Measurements from ENCODE around the gene LOX. TPM values are rescaled to one million over a fixed set of nuclear protein-coding genes. Genes with fewer than 3 reads are reported as not detected.

The LOX gene
- total and polyA plus RNA-seq, 4 experiments from 2014 or later, result 0.03 TPM; not detected in 3

- no peaks in the 10 kb centered on the region for H3K4me1 Mint-ChIP-seq
- ChIA-PET POLR2A (ENCODE audit: partially characterized antibody) (no interaction called here), CTCF (ENCODE audit: partially characterized antibody) (no interaction called here)
- no peak overlapping the region for H3K4me3 Mint-ChIP-seq
- H3K9me3 Mint-ChIP-seq, result no peaks in the 10 kb centered on the region
- DNase-seq, result no peak
- H3K27ac Mint-ChIP-seq, result peak overlapping the region in 1 of 7 donors; percentile 37
- Histone ChIP-seq H3K27me3 (ENCODE audit: insufficient read depth, low read length) (no peaks in the 10 kb centered on the region), H3K9me3 (ENCODE audit: control insufficient read depth in 1 of 2, low read length in 2 of 2) (no peaks in the 10 kb centered on the region), H3K36me3 (ENCODE audit: insufficient read depth, low read length) (no peaks in the 10 kb centered on the region), H3K4me1 (ENCODE audit: insufficient read depth, low read length) (no peaks in the 10 kb centered on the region), H3K27ac (ENCODE audit: low read depth, low read length) (no peak overlapping the region), H3K4me3 (ENCODE audit: low read length in 2 of 2) (no peak overlapping the region)
- intact Hi-C loops (cut with micrococcal nuclease), result no loop called here
- H3K36me3 Mint-ChIP-seq, result no peaks in the 10 kb centered on the region
- peaks cover 2 to 4% of the 10 kb centered on the region in 2 donors for H3K27me3 Mint-ChIP-seq
These were observed 32.9 kb upstream of the LOX start for GRCh38 chr5:122110987-122111386.

- H3K4me3 ChIP-seq (ENCODE audit: low read length in 2 of 2), result no peak overlapping the region
- Mint-ChIP-seq H3K4me3 (no peak overlapping the region), H3K4me1 (no peaks in the 10 kb centered on the region), H3K36me3 (no peaks in the 10 kb centered on the region), H3K27ac (no peak overlapping the region), H3K9me3 (no peaks in the 10 kb centered on the region), H3K27me3 (peaks cover under 1 to 4% of the 10 kb centered on the region in 2 donors)
- no peak for DNase-seq
- CTCF ChIA-PET (ENCODE audit: partially characterized antibody), result no interaction called here
- intact Hi-C loops (cut with micrococcal nuclease), result no loop called here
- H3K36me3 ChIP-seq (ENCODE audit: insufficient read depth, low read length), result no peaks in the 10 kb centered on the region
- H3K4me1 ChIP-seq (ENCODE audit: insufficient read depth, low read length), result no peaks in the 10 kb centered on the region
- no peak overlapping the region for H3K27ac ChIP-seq (ENCODE audit: low read depth, low read length)
- POLR2A ChIA-PET (ENCODE audit: partially characterized antibody), result no interaction called here
- no peaks in the 10 kb centered on the region for H3K27me3 ChIP-seq (ENCODE audit: insufficient read depth, low read length)
- H3K9me3 ChIP-seq (ENCODE audit: control insufficient read depth in 1 of 2, low read length in 2 of 2), result no peaks in the 10 kb centered on the region
These were observed 29.0 kb upstream of the LOX start for GRCh38 chr5:122107016-122107415.

GRCh38 chr5:122105909-122106308, 27.9 kb upstream of the LOX start:
- CTCF ChIA-PET (ENCODE audit: partially characterized antibody), result no interaction called here
- no peaks in the 10 kb centered on the region for H3K9me3 Mint-ChIP-seq
- H3K4me1 ChIP-seq (ENCODE audit: insufficient read depth, low read length), result no peaks in the 10 kb centered on the region
- no peaks in the 10 kb centered on the region for H3K36me3 Mint-ChIP-seq
- no peaks in the 10 kb centered on the region for H3K4me1 Mint-ChIP-seq
- POLR2A ChIA-PET (ENCODE audit: partially characterized antibody), result no interaction called here
- peaks cover 0 to 4% of the 10 kb centered on the region in 2 donors for H3K27me3 Mint-ChIP-seq
- intact Hi-C loops (cut with micrococcal nuclease), result no loop called here
- no peaks in the 10 kb centered on the region for H3K36me3 ChIP-seq (ENCODE audit: insufficient read depth, low read length)
- DNase-seq, result no peak
- no peaks in the 10 kb centered on the region for H3K9me3 ChIP-seq (ENCODE audit: control insufficient read depth in 1 of 2, low read length in 2 of 2)
- no peak overlapping the region for H3K27ac ChIP-seq (ENCODE audit: low read depth, low read length)
- no peak overlapping the region for H3K4me3 ChIP-seq (ENCODE audit: low read length in 2 of 2)
- no peaks in the 10 kb centered on the region for H3K27me3 ChIP-seq (ENCODE audit: insufficient read depth, low read length)
- H3K4me3 Mint-ChIP-seq, result no peak overlapping the region
- no peak overlapping the region for H3K27ac Mint-ChIP-seq

- ChIA-PET CTCF (ENCODE audit: partially characterized antibody) (no interaction called here), POLR2A (ENCODE audit: partially characterized antibody) (no interaction called here)
- no peaks in the 10 kb centered on the region for H3K27me3 ChIP-seq (ENCODE audit: insufficient read depth, low read length)
- no peak for DNase-seq
- H3K4me3 ChIP-seq (ENCODE audit: low read length in 2 of 2), result no peak overlapping the region
- intact Hi-C loops (cut with micrococcal nuclease), result no loop called here
- H3K27ac ChIP-seq (ENCODE audit: low read depth, low read length), result no peak overlapping the region
- H3K9me3 ChIP-seq (ENCODE audit: control insufficient read depth in 1 of 2, low read length in 2 of 2), result no peaks in the 10 kb centered on the region
- H3K9me3 Mint-ChIP-seq, result no peaks in the 10 kb centered on the region
- no peaks in the 10 kb centered on the region for H3K36me3 Mint-ChIP-seq
- no peak overlapping the region for H3K4me3 Mint-ChIP-seq
- peaks cover 0 to 4% of the 10 kb centered on the region in 2 donors for H3K27me3 Mint-ChIP-seq
- no peaks in the 10 kb centered on the region for H3K4me1 ChIP-seq (ENCODE audit: insufficient read depth, low read length)
- H3K4me1 Mint-ChIP-seq, result no peaks in the 10 kb centered on the region
- H3K36me3 ChIP-seq (ENCODE audit: insufficient read depth, low read length), result no peaks in the 10 kb centered on the region
- no peak overlapping the region for H3K27ac Mint-ChIP-seq
These were observed 24.8 kb upstream of the LOX start for GRCh38 chr5:122102825-122103224.

- Mint-ChIP-seq H3K36me3 (no peaks in the 10 kb centered on the region), H3K4me3 (no peak overlapping the region), H3K4me1 (no peaks in the 10 kb centered on the region), H3K27me3 (peaks cover 0 to 2% of the 10 kb centered on the region in 2 donors), H3K27ac (no peak overlapping the region), H3K9me3 (no peaks in the 10 kb centered on the region)
- Histone ChIP-seq H3K27ac (ENCODE audit: low read depth, low read length) (no peak overlapping the region), H3K4me1 (ENCODE audit: insufficient read depth, low read length) (no peaks in the 10 kb centered on the region), H3K4me3 (ENCODE audit: low read length in 2 of 2) (no peak overlapping the region), H3K9me3 (ENCODE audit: control insufficient read depth in 1 of 2, low read length in 2 of 2) (no peaks in the 10 kb centered on the region), H3K27me3 (ENCODE audit: insufficient read depth, low read length) (no peaks in the 10 kb centered on the region), H3K36me3 (ENCODE audit: insufficient read depth, low read length) (no peaks in the 10 kb centered on the region)
- intact Hi-C loops (cut with micrococcal nuclease), result no loop called here
- DNase-seq, result no peak
- CTCF ChIA-PET (ENCODE audit: partially characterized antibody), result interaction anchor here (1.1 kb wide), 1 partner anchor 55 kb away, joined by 3 read pairs; no protein-coding TSS in a partner anchor
- POLR2A ChIA-PET (ENCODE audit: partially characterized antibody), result no interaction called here
These were observed 23.7 kb upstream of the LOX start for GRCh38 chr5:122101636-122102285.

GRCh38 chr5:122099060-122099790, 21.2 kb upstream of the LOX start:
- Histone ChIP-seq H3K27me3 (ENCODE audit: insufficient read depth, low read length) (no peaks in the 10 kb centered on the region), H3K36me3 (ENCODE audit: insufficient read depth, low read length) (no peaks in the 10 kb centered on the region), H3K4me3 (ENCODE audit: low read length in 2 of 2) (no peak overlapping the region), H3K27ac (ENCODE audit: low read depth, low read length) (no peak overlapping the region), H3K4me1 (ENCODE audit: insufficient read depth, low read length) (no peaks in the 10 kb centered on the region), H3K9me3 (ENCODE audit: control insufficient read depth in 1 of 2, low read length in 2 of 2) (no peaks in the 10 kb centered on the region)
- H3K27me3 Mint-ChIP-seq, result no peaks in the 10 kb centered on the region
- CTCF ChIA-PET (ENCODE audit: partially characterized antibody), result no interaction called here
- H3K4me1 Mint-ChIP-seq, result no peaks in the 10 kb centered on the region
- H3K36me3 Mint-ChIP-seq, result no peaks in the 10 kb centered on the region
- no peaks in the 10 kb centered on the region for H3K9me3 Mint-ChIP-seq
- no peak for DNase-seq
- H3K27ac Mint-ChIP-seq, result no peak overlapping the region
- no peak overlapping the region for H3K4me3 Mint-ChIP-seq
- POLR2A ChIA-PET (ENCODE audit: partially characterized antibody), result no interaction called here
- intact Hi-C loops (cut with micrococcal nuclease), result no loop called here

GRCh38 chr5:122097391-122097790, 19.3 kb upstream of the LOX start:
- no peaks in the 10 kb centered on the region for H3K36me3 Mint-ChIP-seq
- Histone ChIP-seq H3K36me3 (ENCODE audit: insufficient read depth, low read length) (no peaks in the 10 kb centered on the region), H3K4me3 (ENCODE audit: low read length in 2 of 2) (no peak overlapping the region), H3K4me1 (ENCODE audit: insufficient read depth, low read length) (no peaks in the 10 kb centered on the region), H3K27ac (ENCODE audit: low read depth, low read length) (no peak overlapping the region), H3K9me3 (ENCODE audit: control insufficient read depth in 1 of 2, low read length in 2 of 2) (no peaks in the 10 kb centered on the region), H3K27me3 (ENCODE audit: insufficient read depth, low read length) (no peaks in the 10 kb centered on the region)
- H3K4me1 Mint-ChIP-seq, result no peaks in the 10 kb centered on the region
- H3K9me3 Mint-ChIP-seq, result no peaks in the 10 kb centered on the region
- no peak overlapping the region for H3K4me3 Mint-ChIP-seq
- ChIA-PET POLR2A (ENCODE audit: partially characterized antibody) (no interaction called here), CTCF (ENCODE audit: partially characterized antibody) (no interaction called here)
- intact Hi-C loops (cut with micrococcal nuclease), result no loop called here
- no peak overlapping the region for H3K27ac Mint-ChIP-seq
- H3K27me3 Mint-ChIP-seq, result no peaks in the 10 kb centered on the region
- DNase-seq, result no peak

Measured in CD4-positive, alpha-beta memory T cell (primary cell).